ENCODE measurements around the gene MAP2K5. TPM values are rescaled to one million over a fixed set of nuclear protein-coding genes. Genes with fewer than 3 reads are reported as not detected.

MAP2K5 gene
- total RNA-seq, 1 donor from 2014 or later, result 25.5 TPM

GRCh38 chr15:67570875-67571647 is 28.6 kb downstream of the MAP2K5 start:
- DNase-seq (no peak), ATAC-seq (no peak)
- no peak for TF ChIP-seq CTCF (IDR thresholded peaks at IDR 0.05)
- no peaks in the 10 kb centered on the region for H3K4me1 ChIP-seq
- H3K27ac ChIP-seq, result no peak overlapping the region
- intact Hi-C loops (cut with DNase I), result no loop called here
- no peaks in the 10 kb centered on the region for H3K27me3 ChIP-seq (ENCODE audit: low read depth)
- H3K9me3 ChIP-seq, result no peaks in the 10 kb centered on the region
- no peak overlapping the region for H3K4me3 ChIP-seq
- H3K36me3 ChIP-seq, result no peaks in the 10 kb centered on the region

- no peak for TF ChIP-seq CTCF (IDR thresholded peaks at IDR 0.05)
- Histone ChIP-seq H3K9me3 (no peaks in the 10 kb centered on the region), H3K27me3 (ENCODE audit: low read depth) (no peaks in the 10 kb centered on the region), H3K27ac (no peak overlapping the region), H3K4me1 (no peaks in the 10 kb centered on the region), H3K36me3 (no peaks in the 10 kb centered on the region), H3K4me3 (no peak overlapping the region)
- DNase-seq (no peak), ATAC-seq (no peak)
- intact Hi-C loops (cut with DNase I), result no loop called here
Observed at GRCh38 chr15:67571648-67572415, 29.3 kb downstream of the MAP2K5 start.

- Histone ChIP-seq H3K27ac (no peak overlapping the region), H3K9me3 (no peaks in the 10 kb centered on the region), H3K36me3 (no peaks in the 10 kb centered on the region), H3K4me3 (no peak overlapping the region), H3K4me1 (no peaks in the 10 kb centered on the region), H3K27me3 (ENCODE audit: low read depth) (no peaks in the 10 kb centered on the region)
- no peak for TF ChIP-seq CTCF (IDR thresholded peaks at IDR 0.05)
- DNase-seq (no peak), ATAC-seq (no peak)
- intact Hi-C loops (cut with DNase I), result no loop called here
Observed at GRCh38 chr15:67573194-67573593, 30.7 kb downstream of the MAP2K5 start.

GRCh38 chr15:67575039-67575502 is 32.6 kb downstream of the MAP2K5 start:
- ATAC-seq (peak; percentile 36 to 45), DNase-seq (no peak)
- no peaks in the 10 kb centered on the region for H3K9me3 ChIP-seq
- H3K27ac ChIP-seq, result no peak overlapping the region
- intact Hi-C loops (cut with DNase I), result no loop called here
- H3K27me3 ChIP-seq (ENCODE audit: low read depth), result no peaks in the 10 kb centered on the region
- no peaks in the 10 kb centered on the region for H3K36me3 ChIP-seq
- no peak overlapping the region for H3K4me3 ChIP-seq
- H3K4me1 ChIP-seq, result no peaks in the 10 kb centered on the region
- no peak for TF ChIP-seq CTCF (IDR thresholded peaks at IDR 0.05)

- intact Hi-C loops (cut with DNase I), result no loop called here
- H3K9me3 ChIP-seq, result no peaks in the 10 kb centered on the region
- H3K4me1 ChIP-seq, result no peaks in the 10 kb centered on the region
- H3K36me3 ChIP-seq, result no peaks in the 10 kb centered on the region
- no peak overlapping the region for H3K27ac ChIP-seq
- no peak overlapping the region for H3K4me3 ChIP-seq
- no peaks in the 10 kb centered on the region for H3K27me3 ChIP-seq (ENCODE audit: low read depth)
- DNase-seq (no peak), ATAC-seq (no peak)
- TF ChIP-seq CTCF (IDR thresholded peaks at IDR 0.05), result no peak
Observed at GRCh38 chr15:67578020-67578600, 35.6 kb downstream of the MAP2K5 start.
